HEK293 (cell line): ENCODE data around the gene HMCN2.

Source experiments
- CTCF ChIP-seq: fragments of 450-650 bp; formaldehyde crosslinking; IDR thresholded peaks from 2 replicates; pipeline ENCODE4 v1.5.1; 2016; ENCODE audit warnings: missing biosample characterization, missing genetic modification characterization
- EGR2 ChIP-seq: fragments of 450-650 bp; formaldehyde crosslinking; IDR thresholded peaks from 2 replicates; pipeline ENCODE4 v1.5.1; 2016; ENCODE audit warnings: low read depth, missing biosample characterization, missing genetic modification characterization
- GLIS2 ChIP-seq: fragments of 450-650 bp; formaldehyde crosslinking; IDR thresholded peaks from 2 replicates; pipeline ENCODE4 v1.5.1; 2016; ENCODE audit warnings: missing biosample characterization, missing genetic modification characterization
- SP2 ChIP-seq: fragments of 450-650 bp; formaldehyde crosslinking; IDR thresholded peaks from 2 replicates; pipeline ENCODE4 v1.5.1; 2016; ENCODE audit warnings: missing biosample characterization, missing genetic modification characterization
- ZNF133 ChIP-seq: fragments of 450-650 bp; formaldehyde crosslinking; IDR thresholded peaks from 2 replicates; pipeline ENCODE4 v1.5.1; 2016; ENCODE audit warnings: missing biosample characterization, missing genetic modification characterization
- ZNF580 ChIP-seq: fragments of 450-650 bp; formaldehyde crosslinking; IDR thresholded peaks from 2 replicates; pipeline ENCODE4 v1.5.1; 2016; ENCODE audit warnings: missing biosample characterization, missing genetic modification characterization

DNA sequence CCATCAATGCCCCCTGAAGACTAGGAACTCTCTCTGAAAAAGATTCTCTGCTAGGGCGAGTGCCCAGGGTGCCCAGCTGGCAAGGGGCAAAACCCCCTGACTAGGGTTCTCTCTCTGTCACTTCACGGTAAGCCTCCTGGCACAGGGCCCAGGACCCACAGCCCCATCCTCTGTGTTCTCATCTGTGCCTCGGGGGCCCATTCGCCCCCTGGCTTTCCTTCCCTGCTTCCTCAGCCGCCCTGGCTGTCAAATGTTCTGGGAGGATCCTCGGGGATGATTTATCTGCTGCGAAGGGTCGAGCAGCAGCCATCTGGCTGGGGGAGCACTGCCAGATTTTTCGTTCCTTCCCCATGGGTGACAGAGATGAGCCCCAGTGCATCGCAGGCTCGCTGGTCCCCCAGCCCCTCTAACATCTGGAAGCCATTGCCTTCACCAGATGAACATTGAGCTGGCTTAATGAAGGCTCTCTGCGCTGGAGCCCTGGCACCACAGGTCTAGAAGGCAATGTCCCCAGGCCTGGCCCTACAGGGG is 24.2 kb downstream of the HMCN2 start:
- TF ChIP-seq GLIS2 (tag by site-specific recombination) (no peak), CTCF (no peak), ZNF133 (tag by site-specific recombination) (no peak), EGR2 (tag by site-specific recombination) (no peak), ZNF580 (no peak), SP2 (tag by site-specific recombination) (no peak)
